ENCODE results near the gene ADGRE2. TPM values are rescaled to one million over a fixed set of nuclear protein-coding genes. Genes with fewer than 3 reads are reported as not detected.

Gene ADGRE2
- total RNA-seq, 2 experiments from 2014 or later: 0.11 TPM; not detected in 1

DNA sequence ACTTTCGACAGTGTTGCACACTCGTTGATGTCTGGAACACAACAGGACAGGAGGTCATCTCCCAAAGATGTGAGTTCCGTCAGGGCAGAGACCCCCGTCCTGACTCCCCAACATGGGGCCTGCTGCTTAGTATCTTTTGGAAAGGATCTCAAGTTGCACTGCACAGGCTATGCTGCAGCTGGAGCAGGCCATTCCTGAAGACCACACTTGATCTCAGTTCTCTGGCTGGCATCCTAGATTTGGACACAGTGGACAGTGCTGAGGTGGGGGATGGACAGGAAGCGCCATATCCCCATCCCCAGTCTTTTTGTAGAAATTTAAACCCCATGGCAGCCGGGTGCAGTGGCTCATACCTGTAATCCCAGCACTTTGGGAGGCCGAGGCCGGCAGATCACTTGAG, 5.9 kb downstream of the ADGRE2 start:
- H2AFZ ChIP-seq (ENCODE audit: low read length): no peak overlapping the region
- BruUV-seq (replicated peaks): no TSS peak
- CTCF ChIA-PET (ENCODE audit: unreplicated experiment): no interaction called here

DNA sequence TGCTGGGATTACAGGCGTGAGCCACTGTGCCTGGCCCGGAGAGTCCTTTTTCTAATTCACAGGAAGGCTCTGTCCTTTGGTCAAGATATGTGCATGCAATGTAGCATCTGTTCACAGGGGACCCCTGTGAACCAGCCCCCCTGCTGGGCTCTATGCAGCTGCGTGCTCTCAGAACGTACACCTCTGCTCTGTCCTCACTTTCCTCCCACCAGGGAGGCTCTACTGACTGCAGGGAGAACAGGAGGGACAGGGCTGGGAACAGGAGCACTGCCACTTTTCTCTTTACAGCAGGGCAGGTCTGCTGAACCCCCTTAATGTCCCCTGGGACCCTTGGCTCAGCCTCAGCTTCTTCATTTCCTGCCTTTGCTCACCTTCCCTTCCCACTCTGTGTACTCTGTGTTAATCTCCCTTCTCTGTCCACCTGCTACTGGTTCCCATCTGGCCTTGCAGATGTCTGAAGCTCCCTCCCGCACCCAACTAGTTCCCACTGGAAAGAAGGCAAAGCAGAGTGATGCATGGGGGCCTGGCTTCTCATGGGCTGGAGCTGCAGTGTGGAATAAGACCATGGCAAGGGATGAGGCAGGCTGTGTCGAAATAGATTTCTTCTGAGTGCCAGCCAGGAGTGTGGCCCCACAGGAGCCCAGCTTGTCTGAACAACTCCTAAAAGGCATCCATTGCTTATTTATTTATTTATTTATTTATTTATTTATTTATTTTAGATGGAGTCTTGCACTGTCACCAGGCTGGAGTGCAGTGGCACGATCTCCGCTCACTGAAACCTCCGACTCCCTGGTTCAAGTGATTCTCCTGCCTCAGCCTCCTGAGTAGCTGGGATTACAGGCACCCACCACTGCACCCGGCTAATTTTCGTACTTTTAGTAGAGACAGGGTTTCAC, 7.2 kb downstream of the ADGRE2 start:
- peak; percentile 20 for DNase-seq (ENCODE audit: low spot score)
- CTCF ChIA-PET (ENCODE audit: unreplicated experiment): no interaction called here
- Histone ChIP-seq H3K9me3 (ENCODE audit: low read length) (no peaks in the 10 kb centered on the region), H3K4me1 (ENCODE audit: insufficient read depth, low read length, poor library complexity, severe bottlenecking) (peaks cover 5% of the 10 kb centered on the region), H3K4me2 (ENCODE audit: low read length) (no peak overlapping the region), H3K79me2 (ENCODE audit: insufficient read depth, low read depth, low read length) (no peaks in the 10 kb centered on the region), H3K4me3 (ENCODE audit: low read depth, low read length, poor library complexity, severe bottlenecking) (no peak overlapping the region), H4K20me1 (ENCODE audit: insufficient read depth, low read length) (no peaks in the 10 kb centered on the region), H3K9me2 (ENCODE audit: insufficient read depth, low read length) (no peaks in the 10 kb centered on the region), H3K36me3 (ENCODE audit: insufficient read depth, low read length) (no peaks in the 10 kb centered on the region), H2AFZ (ENCODE audit: low read length) (no peak overlapping the region), H3K27ac (ENCODE audit: low read depth, low read length, poor library complexity, severe bottlenecking) (no peak overlapping the region)
- intact Hi-C loops (cut with micrococcal nuclease; ENCODE audit: unreplicated experiment): no loop called here
- BruUV-seq (replicated peaks): no TSS peak
- POLR2A ChIA-PET: interaction anchor here (0.6 kb wide), 2 partner anchors 13 to 26 kb away, joined by 3 to 4 read pairs; no protein-coding TSS in a partner anchor
- TF ChIP-seq EZH2phosphoT487 (IDR thresholded peaks at IDR 0.05; ENCODE audit: borderline replicate concordance, low read depth, low read length): no peak
- TF ChIP-seq CTCF (conservative IDR thresholded peaks at IDR 0.05; ENCODE audit: low read length): no peak

More for the DNA sequence above, 5.9 kb downstream of the ADGRE2 start:
- no peak for DNase-seq (ENCODE audit: low spot score)
- no peaks in the 10 kb centered on the region for H3K79me2 ChIP-seq (ENCODE audit: insufficient read depth, low read depth, low read length)
- intact Hi-C loops (cut with micrococcal nuclease; ENCODE audit: unreplicated experiment): no loop called here
- H3K36me3 ChIP-seq (ENCODE audit: insufficient read depth, low read length): no peaks in the 10 kb centered on the region
- H3K27ac ChIP-seq (ENCODE audit: low read depth, low read length, poor library complexity, severe bottlenecking): no peak overlapping the region
- no peak for TF ChIP-seq EZH2phosphoT487 (IDR thresholded peaks at IDR 0.05; ENCODE audit: borderline replicate concordance, low read depth, low read length)
- H3K4me3 ChIP-seq (ENCODE audit: low read depth, low read length, poor library complexity, severe bottlenecking): no peak overlapping the region
- no peaks in the 10 kb centered on the region for H3K9me3 ChIP-seq (ENCODE audit: low read length)
- no peaks in the 10 kb centered on the region for H4K20me1 ChIP-seq (ENCODE audit: insufficient read depth, low read length)
- peaks cover 5% of the 10 kb centered on the region for H3K4me1 ChIP-seq (ENCODE audit: insufficient read depth, low read length, poor library complexity, severe bottlenecking)
- POLR2A ChIA-PET: no interaction called here
- H3K4me2 ChIP-seq (ENCODE audit: low read length): no peak overlapping the region
- no peaks in the 10 kb centered on the region for H3K9me2 ChIP-seq (ENCODE audit: insufficient read depth, low read length)

DNA sequence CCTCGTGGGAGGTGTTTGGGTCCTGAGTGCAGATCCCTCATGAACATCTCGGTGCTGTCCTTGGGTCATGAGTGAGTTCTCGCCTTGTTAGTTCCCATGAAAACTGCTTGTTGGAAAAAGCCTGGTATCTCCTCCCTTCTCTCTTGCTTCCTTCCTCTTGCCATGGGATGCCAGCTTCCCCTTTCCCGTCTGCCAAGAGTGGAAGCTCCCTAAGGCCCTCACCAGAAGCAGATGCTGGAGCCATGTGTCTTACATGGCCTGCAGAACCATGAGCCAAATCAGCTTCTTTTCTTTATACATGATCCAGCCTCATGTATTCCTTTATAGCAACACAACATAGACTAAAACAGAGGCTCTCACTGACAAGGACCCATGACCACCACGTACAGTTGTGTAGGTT, 8.2 kb downstream of the ADGRE2 start:
- peaks cover 5% of the 10 kb centered on the region for H3K4me1 ChIP-seq (ENCODE audit: insufficient read depth, low read length, poor library complexity, severe bottlenecking)
- no peak overlapping the region for H2AFZ ChIP-seq (ENCODE audit: low read length)
- no peaks in the 10 kb centered on the region for H3K79me2 ChIP-seq (ENCODE audit: insufficient read depth, low read depth, low read length)
- H3K4me2 ChIP-seq (ENCODE audit: low read length): no peak overlapping the region
- TF ChIP-seq CTCF (conservative IDR thresholded peaks at IDR 0.05; ENCODE audit: low read length): no peak
- no peak for TF ChIP-seq EZH2phosphoT487 (IDR thresholded peaks at IDR 0.05; ENCODE audit: borderline replicate concordance, low read depth, low read length)
- H3K27ac ChIP-seq (ENCODE audit: low read depth, low read length, poor library complexity, severe bottlenecking): no peak overlapping the region
- ChIA-PET POLR2A (no interaction called here), CTCF (ENCODE audit: unreplicated experiment) (no interaction called here)
- no peaks in the 10 kb centered on the region for H3K36me3 ChIP-seq (ENCODE audit: insufficient read depth, low read length)
- no peaks in the 10 kb centered on the region for H3K9me3 ChIP-seq (ENCODE audit: low read length)
- no peaks in the 10 kb centered on the region for H4K20me1 ChIP-seq (ENCODE audit: insufficient read depth, low read length)
- no TSS peak for BruUV-seq (replicated peaks)
- no peaks in the 10 kb centered on the region for H3K9me2 ChIP-seq (ENCODE audit: insufficient read depth, low read length)
- intact Hi-C loops (cut with micrococcal nuclease; ENCODE audit: unreplicated experiment): no loop called here
- no peak for DNase-seq (ENCODE audit: low spot score)
- H3K4me3 ChIP-seq (ENCODE audit: low read depth, low read length, poor library complexity, severe bottlenecking): no peak overlapping the region

Data from OCI-LY7 (cell line).